ENCODE measurements around the gene YES1.
A peak's percentile ranks its signal among the peaks of the same experiment; 100 is the strongest.
"Not testable (repeated sequence)": the region's sequence is repeated elsewhere in the genome, so short reads cannot be mapped to it uniquely, and the experiment has no call there.

The YES1 gene

GRCh38 chr18:717003-717402, 95.0 kb downstream of the YES1 start:
- no peak for DNase-seq

GRCh38 chr18:715626-716025, 96.4 kb downstream of the YES1 start:
- DNase-seq = no peak

GRCh38 chr18:713135-713490, 98.9 kb downstream of the YES1 start:
- no peak for DNase-seq

- peak; percentile 9 to 54 for DNase-seq
These were observed 99.5 kb downstream of the YES1 start, which contains the start of gene ENOSF1 for GRCh38 chr18:712401-713134. Gene ENOSF1 (minus strand): TSS chr18:712630. CDS start chr18:712587, 43 bp downstream.

GRCh38 chr18:711657-712400, 100.2 kb downstream of the YES1 start:
- DNase-seq = peak; percentile 24 to 34

GRCh38 chr18:711310-711656, 100.8 kb downstream of the YES1 start:
- DNase-seq = no peak

- DNase-seq = no peak
These were observed 101.4 kb downstream of the YES1 start for GRCh38 chr18:710418-711300.

GRCh38 chr18:709771-710170, 102.3 kb downstream of the YES1 start:
- DNase-seq = no peak

- no peak for DNase-seq
These were observed 103.9 kb downstream of the YES1 start for GRCh38 chr18:708096-708495.

- DNase-seq = no peak
These were observed 105.6 kb downstream of the YES1 start for GRCh38 chr18:706405-706804.

- DNase-seq = no peak
These were observed 108.7 kb downstream of the YES1 start for GRCh38 chr18:703213-703967.

- no peak for DNase-seq
These were observed 114.2 kb downstream of the YES1 start for GRCh38 chr18:697800-698199.

- DNase-seq = no peak
These were observed 115.0 kb downstream of the YES1 start for GRCh38 chr18:697012-697411.

- no peak for DNase-seq
These were observed 118.4 kb downstream of the YES1 start for GRCh38 chr18:693466-694187.

- no peak for DNase-seq
These were observed 119.2 kb downstream of the YES1 start for GRCh38 chr18:692824-693223.

GRCh38 chr18:688323-688722, 123.7 kb downstream of the YES1 start:
- DNase-seq = no peak

GRCh38 chr18:686339-687111, 125.5 kb downstream of the YES1 start:
- no peak for DNase-seq

GRCh38 chr18:685438-685837, 126.6 kb downstream of the YES1 start:
- no peak for DNase-seq

GRCh38 chr18:683531-683930, 128.5 kb downstream of the YES1 start:
- DNase-seq = no peak

GRCh38 chr18:682833-683232, 129.2 kb downstream of the YES1 start:
- DNase-seq = no peak

- not testable (repeated sequence) for DNase-seq
These were observed 129.6 kb downstream of the YES1 start for GRCh38 chr18:682416-682815.

Data from SW 1271 (cell line).